ENCODE measurements around the gene CFAP58.

Gene CFAP58

GRCh38 chr10:104323085-104323484 lies 30.5 kb upstream of the CFAP58 start:
- no peak overlapping the region for H3K4me3 ChIP-seq (ENCODE audit: low read length)
- TF ChIP-seq, protein P1, sequence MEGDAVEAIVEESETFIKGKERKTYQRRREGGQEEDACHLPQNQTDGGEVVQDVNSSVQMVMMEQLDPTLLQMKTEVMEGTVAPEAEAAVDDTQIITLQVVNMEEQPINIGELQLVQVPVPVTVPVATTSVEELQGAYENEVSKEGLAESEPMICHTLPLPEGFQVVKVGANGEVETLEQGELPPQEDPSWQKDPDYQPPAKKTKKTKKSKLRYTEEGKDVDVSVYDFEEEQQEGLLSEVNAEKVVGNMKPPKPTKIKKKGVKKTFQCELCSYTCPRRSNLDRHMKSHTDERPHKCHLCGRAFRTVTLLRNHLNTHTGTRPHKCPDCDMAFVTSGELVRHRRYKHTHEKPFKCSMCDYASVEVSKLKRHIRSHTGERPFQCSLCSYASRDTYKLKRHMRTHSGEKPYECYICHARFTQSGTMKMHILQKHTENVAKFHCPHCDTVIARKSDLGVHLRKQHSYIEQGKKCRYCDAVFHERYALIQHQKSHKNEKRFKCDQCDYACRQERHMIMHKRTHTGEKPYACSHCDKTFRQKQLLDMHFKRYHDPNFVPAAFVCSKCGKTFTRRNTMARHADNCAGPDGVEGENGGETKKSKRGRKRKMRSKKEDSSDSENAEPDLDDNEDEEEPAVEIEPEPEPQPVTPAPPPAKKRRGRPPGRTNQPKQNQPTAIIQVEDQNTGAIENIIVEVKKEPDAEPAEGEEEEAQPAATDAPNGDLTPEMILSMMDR (conservative IDR thresholded peaks at IDR 0.05; ENCODE audit: low read depth, low read length), result no peak
- no peak for DNase-seq (ENCODE audit: low read depth)

- H3K4me3 ChIP-seq (ENCODE audit: low read length), result no peak overlapping the region
- TF ChIP-seq, protein P1 (conservative IDR thresholded peaks at IDR 0.05; ENCODE audit: low read depth, low read length), result no peak
- DNase-seq (ENCODE audit: low read depth), result no peak
These were observed 29.9 kb upstream of the CFAP58 start for GRCh38 chr10:104323760-104324201.

DNA sequence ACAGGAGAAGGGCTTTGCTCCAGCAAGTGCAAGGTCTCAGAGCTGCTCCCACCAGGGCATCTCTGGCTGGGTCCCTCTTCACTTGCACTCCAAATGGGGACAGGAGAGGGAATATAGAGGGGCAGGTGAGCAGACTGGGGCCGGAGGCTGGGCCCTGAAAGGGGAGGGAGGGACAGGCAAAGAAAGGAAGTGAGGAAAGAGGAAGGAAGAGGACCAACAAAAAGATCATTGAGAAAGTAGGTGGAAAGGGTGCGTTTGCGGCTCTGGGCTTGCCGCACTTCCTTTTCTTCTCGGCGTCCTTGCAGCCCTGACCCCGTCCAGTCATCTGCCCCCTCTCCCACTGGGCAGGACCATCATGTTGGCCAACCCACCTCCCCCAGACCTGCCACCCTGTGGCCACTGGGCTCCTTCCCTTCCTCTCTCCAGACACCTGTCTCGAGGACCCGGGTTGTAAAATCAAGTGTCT lies 29.4 kb upstream of the CFAP58 start:
- H3K4me3 ChIP-seq (ENCODE audit: low read length), result no peak overlapping the region
- TF ChIP-seq, protein P1 (conservative IDR thresholded peaks at IDR 0.05; ENCODE audit: low read depth, low read length), result no peak
- DNase-seq (ENCODE audit: low read depth), result no peak

DNA sequence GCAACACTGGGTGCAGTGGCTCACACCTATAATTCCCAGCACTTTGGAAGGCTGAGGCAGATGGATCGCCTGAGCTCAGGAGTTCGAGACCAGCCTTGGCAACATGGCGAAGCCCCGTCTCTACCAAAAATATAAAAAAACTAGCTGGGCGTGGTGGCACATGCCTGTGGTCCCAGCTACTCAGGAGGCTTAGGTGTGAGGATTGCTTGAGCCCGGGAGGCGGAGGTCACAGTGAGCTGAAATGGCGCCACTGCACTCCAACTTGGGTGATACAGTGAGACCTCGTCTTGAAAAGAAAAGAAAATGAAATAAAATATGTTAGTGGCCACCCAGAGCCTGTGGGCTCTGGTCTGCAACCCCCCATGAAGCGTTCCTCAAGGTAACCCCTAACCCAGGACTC lies 28.7 kb upstream of the CFAP58 start:
- H3K4me3 ChIP-seq (ENCODE audit: low read length), result no peak overlapping the region
- DNase-seq (ENCODE audit: low read depth), result no peak
- TF ChIP-seq, protein P1 (conservative IDR thresholded peaks at IDR 0.05; ENCODE audit: low read depth, low read length), result no peak

DNA sequence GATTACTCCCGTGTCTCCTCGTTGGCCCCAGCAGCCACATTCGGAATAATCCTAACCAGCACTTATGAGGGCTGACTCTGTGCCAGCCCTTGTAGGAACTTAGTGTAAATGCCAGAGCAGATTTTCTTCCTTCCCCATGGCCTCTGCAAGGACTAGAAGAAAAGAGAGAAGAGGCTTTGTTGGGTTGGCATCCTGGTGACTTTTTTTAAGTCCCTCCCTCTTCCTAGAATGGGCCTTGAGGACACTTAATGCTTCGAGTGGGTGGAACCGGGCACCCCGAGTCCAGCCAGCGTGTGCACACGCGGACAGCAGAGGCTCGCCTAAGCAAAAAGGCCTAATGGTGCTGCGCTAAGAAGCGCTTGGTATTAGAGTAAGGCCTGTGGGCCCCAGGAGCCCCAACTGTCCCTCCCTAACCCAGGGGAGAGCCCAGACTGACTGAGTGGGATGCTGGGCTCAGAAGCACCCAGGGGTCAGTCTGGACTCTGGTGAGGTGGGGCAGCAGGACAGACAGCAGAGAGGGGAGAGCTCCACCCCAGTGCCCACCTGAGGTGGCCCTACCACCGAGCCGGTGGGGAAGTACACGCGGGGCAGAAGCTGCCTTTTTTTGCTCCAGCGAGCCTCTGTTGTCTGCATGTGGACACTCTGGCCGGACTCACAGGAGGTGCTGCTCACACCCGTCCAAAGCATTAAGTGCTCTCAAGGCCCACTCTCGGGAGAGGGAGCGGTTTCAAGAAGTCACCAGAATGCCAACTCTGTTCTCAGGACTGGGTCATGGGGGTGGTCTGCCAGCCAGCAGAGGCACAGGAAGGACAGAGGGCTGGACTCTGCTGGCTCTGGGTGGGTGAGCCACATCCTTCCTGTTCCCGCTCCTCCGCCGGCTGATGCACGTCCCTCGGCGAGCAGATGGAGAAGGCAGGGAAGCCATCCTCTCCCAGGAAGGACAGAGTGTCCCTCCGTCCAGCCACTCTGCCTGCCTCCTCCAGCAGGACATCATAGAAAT lies 27.9 kb upstream of the CFAP58 start:
- peak; percentile 78 for DNase-seq (ENCODE audit: low read depth)
- TF ChIP-seq, protein P1 (conservative IDR thresholded peaks at IDR 0.05; ENCODE audit: low read depth, low read length), result no peak
- H3K4me3 ChIP-seq (ENCODE audit: low read length), result no peak overlapping the region

- H3K4me3 ChIP-seq (ENCODE audit: low read length), result peak overlapping the region; percentile 32
- DNase-seq (ENCODE audit: low read depth), result no peak
- TF ChIP-seq, protein P1 (conservative IDR thresholded peaks at IDR 0.05; ENCODE audit: low read depth, low read length), result no peak
These were observed 26.5 kb upstream of the CFAP58 start for GRCh38 chr10:104326991-104327610.
